ENCODE results near the gene HOXB6.

Gene HOXB6

GRCh38 chr17:48593840-48594537 is 10.8 kb downstream of the HOXB6 start:
- DNase-seq (ENCODE audit: low read depth) = peak; percentile 18

GRCh38 chr17:48593126-48593829 is 11.5 kb downstream of the HOXB6 start, which contains the start of gene HOXB5:
Gene HOXB5, minus strand, starts transcription at chr17:48593779. Its CDS starts 97 bp downstream, at chr17:48593682.
- no peak for DNase-seq (ENCODE audit: low read depth)

DNA sequence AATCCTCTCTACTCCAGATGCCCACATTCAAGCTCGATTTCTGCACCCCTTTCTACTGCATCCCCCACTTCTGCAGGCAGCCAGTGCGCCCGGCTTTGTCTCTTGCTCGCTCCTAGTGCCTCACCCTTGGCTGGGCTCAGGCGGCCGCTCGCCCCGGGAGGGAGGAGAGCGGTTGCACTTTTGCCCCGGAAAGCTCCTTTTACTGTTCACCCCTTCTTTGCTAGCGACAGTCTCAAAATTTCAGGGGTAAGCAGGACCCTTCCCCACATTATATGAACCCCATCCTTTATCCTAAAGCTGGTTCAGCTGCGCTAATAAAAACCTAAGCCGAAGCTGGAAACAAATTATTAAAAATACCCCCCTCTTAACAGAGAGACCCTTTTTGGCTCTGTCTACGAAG is 12.2 kb downstream of the HOXB6 start:
- no peak for DNase-seq (ENCODE audit: low read depth)

DNA sequence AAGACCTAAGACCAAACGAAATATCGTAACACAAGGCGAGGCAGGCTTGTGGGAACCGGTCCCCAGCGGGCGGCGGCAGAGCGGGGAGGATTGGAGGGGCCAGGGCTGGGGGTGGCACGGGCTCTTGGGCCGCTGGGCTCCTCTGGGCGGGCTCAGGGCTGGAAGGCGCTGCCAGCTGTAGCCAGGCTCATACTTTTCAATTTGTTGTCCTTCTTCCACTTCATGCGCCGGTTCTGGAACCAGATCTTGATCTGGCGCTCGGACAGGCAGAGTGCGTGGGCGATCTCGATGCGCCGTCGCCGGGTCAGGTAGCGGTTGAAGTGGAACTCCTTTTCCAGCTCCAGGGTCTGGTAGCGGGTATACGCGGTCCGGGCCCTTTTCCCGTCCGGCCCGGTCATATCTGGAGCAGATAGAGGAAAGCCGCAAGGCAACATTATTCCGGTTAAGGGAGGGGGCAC is 12.7 kb downstream of the HOXB6 start:
- no peak for DNase-seq (ENCODE audit: low read depth)

DNA sequence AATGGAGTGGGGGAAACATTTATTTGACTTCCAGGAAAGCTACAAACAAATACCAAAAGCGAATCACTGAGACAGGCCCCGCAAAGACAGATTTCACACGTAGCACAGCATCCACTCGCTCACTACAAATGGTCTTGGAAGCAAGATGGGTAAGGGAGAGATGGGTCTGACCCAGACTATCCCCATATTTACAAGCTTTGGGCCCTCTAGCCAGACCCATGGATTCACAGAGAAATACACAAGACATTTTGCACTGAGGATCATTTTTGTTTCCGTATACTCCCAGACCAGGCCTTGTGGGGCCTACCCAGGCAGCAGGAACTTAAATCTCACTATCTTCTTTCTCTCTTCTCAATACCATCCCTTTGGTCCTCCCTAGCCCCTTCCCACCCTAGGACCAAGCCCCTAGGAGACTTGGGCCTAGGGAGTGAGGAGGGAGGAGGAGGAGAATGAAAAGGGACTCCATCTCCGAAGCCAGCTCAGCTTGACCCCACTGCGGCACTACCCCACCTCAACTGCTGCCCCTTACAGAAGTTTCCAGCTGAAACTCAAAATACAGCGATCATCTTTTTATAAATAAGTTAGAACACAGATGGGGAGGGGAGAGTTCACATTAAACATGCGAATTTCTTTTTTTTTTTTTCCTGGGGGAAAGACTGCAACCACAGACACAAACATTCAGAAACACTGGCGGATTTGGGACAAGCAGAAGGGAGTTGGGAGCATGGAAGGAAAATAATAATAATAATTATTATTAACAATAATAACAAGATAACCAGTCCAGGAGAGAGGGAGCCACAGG is 13.3 kb downstream of the HOXB6 start:
- no peak for DNase-seq (ENCODE audit: low read depth)

DNA sequence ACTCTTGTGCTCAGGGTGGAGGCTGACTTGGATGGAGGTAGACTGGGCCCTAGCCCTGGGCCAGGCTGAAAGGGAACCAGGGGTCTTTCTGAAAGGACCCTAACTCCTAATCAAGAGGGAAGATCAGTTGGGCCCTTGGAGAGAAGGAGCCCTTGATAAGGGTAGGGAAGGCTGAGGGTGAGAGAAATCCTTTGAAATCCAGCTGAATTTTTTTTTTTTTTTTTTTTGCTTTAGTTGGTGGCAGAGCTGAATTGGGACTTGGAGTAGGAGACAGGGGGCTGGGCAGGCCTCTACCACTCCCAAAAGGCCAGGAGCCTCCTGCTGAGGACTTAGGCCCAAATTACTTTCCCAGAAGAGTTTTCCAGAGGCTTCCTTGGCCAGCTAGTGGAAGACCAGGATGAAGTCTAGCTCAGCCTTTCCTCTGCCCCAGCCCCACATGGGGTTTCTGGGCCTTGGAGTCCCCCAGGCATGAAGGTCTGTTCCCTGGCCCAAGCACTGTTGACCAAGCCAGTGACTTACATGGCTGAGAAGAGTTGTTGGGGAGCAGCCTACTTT is 14.1 kb downstream of the HOXB6 start:
- DNase-seq (ENCODE audit: low read depth) = no peak

DNA sequence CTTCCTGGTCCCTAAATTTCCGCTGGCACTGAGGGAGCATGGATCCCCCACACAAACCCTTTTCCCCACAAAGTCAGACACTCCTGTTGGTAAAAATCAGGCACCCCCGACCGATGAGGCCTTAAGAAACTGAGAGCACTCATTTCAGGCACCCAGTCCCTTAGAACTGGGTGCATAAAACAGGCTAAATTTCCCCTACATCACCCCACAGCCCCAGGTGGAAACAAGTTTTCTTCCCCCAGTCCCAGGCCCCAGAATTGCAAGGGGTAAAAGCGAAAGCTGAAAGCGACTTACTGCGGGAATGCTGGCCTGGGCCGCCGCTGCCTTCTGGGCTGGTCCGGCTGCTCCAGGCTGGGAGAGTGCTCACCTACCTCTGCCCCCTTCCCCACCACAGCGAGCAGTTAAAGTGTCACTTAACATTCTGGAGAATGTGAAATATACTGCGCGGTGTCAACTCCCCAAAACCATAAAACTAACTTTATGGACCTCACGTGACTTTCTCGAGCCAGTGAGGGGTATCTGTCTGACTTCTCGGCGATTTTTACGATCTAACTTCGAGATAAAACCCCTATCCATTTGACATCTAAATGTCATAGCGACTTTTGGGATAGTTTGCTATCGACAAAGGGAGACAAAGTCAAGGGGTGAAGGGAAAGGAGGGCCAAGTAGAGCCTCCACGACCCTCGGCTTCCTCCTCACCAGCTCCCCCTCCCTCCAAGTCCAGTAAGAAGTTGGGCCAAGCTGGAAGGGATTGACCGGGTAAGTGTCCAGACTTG is 14.8 kb downstream of the HOXB6 start, which contains the start of gene HOXB3:
Gene HOXB3, minus strand, starts transcription at position 411 of the 776 bp plus-strand sequence. CDS start 37,767 bp downstream, outside the sequence.
- DNase-seq (ENCODE audit: low read depth) = no peak

DNA sequence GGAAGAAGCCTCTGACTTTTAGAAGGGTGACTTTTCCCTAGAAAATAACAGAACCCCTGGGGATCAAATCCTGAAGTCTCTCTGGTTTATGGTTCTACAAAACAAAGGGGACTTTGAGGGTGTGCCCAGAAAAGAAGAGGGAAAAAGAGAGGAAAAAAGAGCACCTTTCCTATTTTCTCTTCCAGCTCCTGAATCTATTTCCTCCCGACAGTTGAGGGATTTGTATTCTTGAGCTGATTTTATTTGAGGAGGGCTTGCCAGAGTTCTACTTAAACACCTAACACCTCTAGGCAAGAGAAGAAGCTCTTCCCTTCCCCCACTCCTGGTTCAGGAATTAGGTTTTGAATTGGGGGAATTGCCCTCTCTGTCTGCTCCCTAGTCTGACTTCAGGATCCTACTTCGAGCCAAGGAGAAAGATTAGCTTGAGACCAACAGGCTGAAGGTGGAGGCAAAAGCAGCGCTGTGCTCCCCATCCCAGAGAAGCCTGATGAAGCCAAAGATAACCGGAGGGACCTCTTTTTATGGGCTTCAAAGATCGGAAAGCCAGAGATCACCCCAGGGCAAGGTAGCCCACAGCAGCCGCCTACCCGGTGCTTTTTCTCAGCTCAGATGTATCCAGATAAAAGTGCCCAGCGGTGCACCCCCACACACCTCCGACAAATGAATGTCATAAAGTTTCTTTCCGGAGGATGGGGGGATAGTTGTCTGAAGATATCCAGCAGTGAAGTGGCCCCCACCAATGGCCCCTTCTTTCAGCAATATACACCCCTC is 15.5 kb downstream of the HOXB6 start:
- DNase-seq (ENCODE audit: low read depth) = no peak

DNA sequence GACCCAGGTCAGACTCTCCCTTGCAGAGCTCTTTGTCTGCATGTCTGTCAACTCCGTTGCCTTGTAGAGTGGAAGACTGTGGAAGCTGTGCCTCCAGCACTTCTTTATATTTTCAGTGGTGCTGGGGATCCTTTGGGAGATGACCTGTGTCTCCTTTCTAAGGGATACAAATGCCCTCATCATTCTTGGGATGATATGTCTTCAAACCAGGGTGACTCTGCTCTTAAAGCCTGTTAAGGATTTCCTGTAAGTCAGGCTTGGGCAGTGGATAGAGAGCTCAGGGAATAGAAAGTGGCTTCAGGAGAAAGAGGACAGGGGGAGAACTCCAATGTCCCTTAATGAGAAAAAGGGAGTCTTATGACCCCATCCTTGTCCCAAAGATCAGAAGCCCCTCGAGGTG is 16.3 kb downstream of the HOXB6 start:
- no peak for DNase-seq (ENCODE audit: low read depth)

- DNase-seq (ENCODE audit: low read depth) = no peak
These were observed 16.7 kb downstream of the HOXB6 start for GRCh38 chr17:48588074-48588415.

GRCh38 chr17:48587276-48588073 is 17.3 kb downstream of the HOXB6 start:
- DNase-seq (ENCODE audit: low read depth) = no peak

DNA sequence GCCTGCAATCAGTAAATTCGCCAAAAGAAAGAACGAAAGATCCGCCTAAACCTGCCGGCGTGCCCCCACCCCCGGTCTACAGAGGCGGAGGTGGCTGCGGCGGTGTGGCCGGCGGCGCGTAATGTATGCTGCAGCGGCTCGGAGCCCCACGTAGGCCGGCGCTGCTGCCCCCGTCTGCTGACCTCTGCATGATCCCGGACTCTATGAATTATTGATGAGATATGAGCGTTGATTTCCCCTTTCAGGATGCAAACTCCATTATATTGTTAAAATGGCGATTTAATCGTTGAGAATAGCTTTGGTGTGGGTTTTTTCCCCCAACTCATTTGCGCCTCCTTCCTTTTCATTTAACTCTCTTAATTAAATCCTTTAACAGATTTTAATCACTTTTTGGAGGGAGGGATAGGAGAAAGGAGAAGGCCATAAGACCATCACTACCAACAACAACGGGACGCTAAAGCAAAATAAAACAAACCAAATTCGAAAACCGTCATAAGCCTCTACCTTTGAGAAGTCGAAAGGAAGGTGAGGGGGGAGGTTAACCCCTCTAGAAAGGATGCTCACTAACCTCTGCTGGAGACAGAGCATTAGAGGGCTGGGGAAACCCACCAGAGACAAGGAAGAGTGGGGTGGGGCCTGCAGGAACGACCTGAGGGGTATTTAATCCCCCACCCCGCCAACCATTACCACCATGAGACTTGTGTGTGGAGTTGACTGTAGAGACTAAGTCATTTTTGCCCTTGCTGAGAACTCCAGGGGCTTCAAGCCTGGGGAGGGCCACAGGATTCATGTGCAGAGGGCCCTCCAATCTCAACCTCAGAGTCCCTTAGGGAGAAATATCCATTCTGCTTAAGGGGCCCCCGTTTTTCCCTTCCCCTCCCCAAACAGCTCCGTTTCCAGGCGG is 18.2 kb downstream of the HOXB6 start:
- no peak for DNase-seq (ENCODE audit: low read depth)

- no peak for DNase-seq (ENCODE audit: low read depth)
These were observed 20.5 kb downstream of the HOXB6 start for GRCh38 chr17:48584223-48584741.

- no peak for DNase-seq (ENCODE audit: low read depth)
These were observed 21.0 kb downstream of the HOXB6 start for GRCh38 chr17:48583708-48584222.

- DNase-seq (ENCODE audit: low read depth) = no peak
These were observed 22.1 kb downstream of the HOXB6 start for GRCh38 chr17:48582750-48583069.

DNA sequence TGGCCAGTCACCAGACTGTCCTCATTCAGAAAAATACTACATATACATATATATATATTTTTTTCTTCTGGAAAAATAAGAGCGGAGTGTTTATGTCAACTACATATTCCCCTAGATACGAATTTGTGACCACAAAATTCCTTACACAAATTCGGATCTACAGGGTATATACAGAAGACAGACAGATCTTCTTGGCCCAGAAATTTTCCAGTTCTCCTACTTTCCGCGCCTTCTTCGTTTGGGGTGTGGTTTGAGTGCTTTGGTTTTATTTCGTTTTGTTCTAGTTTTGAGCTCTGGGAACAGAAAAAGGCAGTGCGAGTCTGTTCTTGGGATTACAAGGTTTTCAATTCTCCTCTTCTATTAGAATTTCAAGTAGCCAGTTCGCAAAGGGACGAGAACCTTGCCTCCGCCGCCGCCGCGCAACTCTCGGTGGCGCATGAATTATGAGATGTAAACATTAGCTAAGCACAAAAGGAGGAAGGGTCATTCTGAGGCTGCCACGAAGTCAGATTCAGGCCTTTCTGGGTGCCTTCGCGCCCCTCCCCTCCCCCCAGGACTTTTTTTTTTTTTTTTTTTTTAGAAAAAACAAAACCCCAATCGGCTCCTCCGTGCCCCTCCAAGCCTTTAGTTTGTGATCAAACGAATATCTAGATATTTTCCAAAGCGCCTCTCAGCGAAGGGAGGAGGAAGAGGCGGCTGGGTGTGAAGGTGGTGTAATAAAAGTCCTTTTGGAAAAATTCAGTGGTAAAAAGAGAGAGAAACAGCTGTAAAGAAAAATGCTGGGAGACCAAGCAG is 24.8 kb downstream of the HOXB6 start:
- no peak for DNase-seq (ENCODE audit: low read depth)

GRCh38 chr17:48579471-48579759 is 25.4 kb downstream of the HOXB6 start:
- DNase-seq (ENCODE audit: low read depth) = no peak

All from fibroblast of the conjunctiva (primary cell).